GM12874 (cell line): ENCODE results near the gene NHLRC4.

Source experiments
- CTCF ChIP-seq: IDR thresholded peaks from 2 replicates; pipeline ENCODE4 v1.5.1; 2011; ENCODE audit warnings: low read depth, mild to moderate bottlenecking, control low read depth, low read length, moderate library complexity; ENCODE audit not compliant: insufficient read depth

NHLRC4 gene

GRCh38 chr16:552171-552570, 14.6 kb upstream of the NHLRC4 start:
- no peak for TF ChIP-seq CTCF

GRCh38 chr16:553601-554296, 13.1 kb upstream of the NHLRC4 start:
- no peak for TF ChIP-seq CTCF

- no peak for TF ChIP-seq CTCF
These were observed 12.5 kb upstream of the NHLRC4 start for GRCh38 chr16:554297-554621.

GRCh38 chr16:554640-555365, 12.0 kb upstream of the NHLRC4 start:
- no peak for TF ChIP-seq CTCF

- no peak for TF ChIP-seq CTCF
These were observed 11.0 kb upstream of the NHLRC4 start for GRCh38 chr16:555528-556473.

- no peak for TF ChIP-seq CTCF
These were observed 10.2 kb upstream of the NHLRC4 start for GRCh38 chr16:556474-557173.
